Pons (tissue), 1 donor: ENCODE results near the gene VGF.

Experiments used
- DNase-seq: peaks from one replicate; pipeline ENCODE4 v3.0.0-alpha.2; 2016; ENCODE audit warnings: low spot score

VGF gene

DNA sequence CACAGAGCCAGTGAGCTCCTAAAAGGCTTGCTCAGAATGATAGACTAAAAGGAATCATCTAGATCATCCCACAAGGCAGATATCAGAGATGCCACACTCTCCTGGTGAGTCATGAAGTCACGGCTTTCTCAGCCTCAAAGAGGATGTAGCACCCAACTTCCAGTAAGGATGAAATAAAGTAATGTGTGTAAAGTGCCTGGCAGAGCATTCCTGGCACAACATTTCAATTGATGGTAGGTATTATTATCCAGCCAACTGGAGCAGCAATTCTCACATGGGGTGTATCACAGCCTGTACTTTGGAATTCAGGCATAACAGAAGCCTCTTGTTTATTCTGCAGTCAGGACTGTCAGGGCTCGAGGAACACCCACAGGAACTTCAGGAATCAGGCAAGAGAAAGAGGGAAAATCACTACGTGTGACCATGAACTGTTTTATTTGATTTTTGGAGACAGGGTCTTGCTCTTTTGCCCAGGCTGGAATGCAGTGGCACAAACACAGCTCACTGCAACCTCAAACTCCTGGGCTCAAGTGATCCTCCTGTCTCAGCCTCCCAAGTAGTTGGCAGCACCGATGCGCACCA is 20.0 kb upstream of the VGF start:
- no peak for DNase-seq

- DNase-seq = no peak
These were observed 14.9 kb upstream of the VGF start, which contains the start of gene NAT16 for GRCh38 chr7:101180130-101180755. Gene NAT16, minus strand, starts transcription at chr7:101180293. Its CDS starts 5,486 bp downstream, at chr7:101174807.

GRCh38 chr7:101179713-101180112 is 14.3 kb upstream of the VGF start:
- no peak for DNase-seq

- no peak for DNase-seq
These were observed 13.7 kb upstream of the VGF start for GRCh38 chr7:101179117-101179516.

DNA sequence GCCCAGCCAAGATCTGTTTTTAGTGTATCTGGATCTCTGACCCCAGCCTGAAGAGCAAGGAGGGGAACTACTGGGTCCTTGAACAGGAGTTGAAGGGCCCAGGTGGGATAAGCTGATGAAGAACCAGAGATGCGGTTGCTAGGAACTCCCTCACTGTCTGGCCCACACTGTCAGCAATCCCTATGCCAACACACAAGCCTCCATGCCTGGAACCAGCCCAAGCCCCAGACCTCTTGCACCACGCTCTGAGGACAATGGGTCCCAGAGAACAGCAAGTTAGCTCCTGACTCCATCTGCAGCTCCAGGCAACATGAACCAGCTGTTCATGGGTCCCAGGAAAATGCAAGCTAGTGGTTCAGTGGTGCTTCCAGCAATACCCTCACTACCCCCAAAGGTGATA is 12.3 kb upstream of the VGF start:
- no peak for DNase-seq

- DNase-seq = no peak
These were observed 10.3 kb upstream of the VGF start for GRCh38 chr7:101175664-101176063.

DNA sequence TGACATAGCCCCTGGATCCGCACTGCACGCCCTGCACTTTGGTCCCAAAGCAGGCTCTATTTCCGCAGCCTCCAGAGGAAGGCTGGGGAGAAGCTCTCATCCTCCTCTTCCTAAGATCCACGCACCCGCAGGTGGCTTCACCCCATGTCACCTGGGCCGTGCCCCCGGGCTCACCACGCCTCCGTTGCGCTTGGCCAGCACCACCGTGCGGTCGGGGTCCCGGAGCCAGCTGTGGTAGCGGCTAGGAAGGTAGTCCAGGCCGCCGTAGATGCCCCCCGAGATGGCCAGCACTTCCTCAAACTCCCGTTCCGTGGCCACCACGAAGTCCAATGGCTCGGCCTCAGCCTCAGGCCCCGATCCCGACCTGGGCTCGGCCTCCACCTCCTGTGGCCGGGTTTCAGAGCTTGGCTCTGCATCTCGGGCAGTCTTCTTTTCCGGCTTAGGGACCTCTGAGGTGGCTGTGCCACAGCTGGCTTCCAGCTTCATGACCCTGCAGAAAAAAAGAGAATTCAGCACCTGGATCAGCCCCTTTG is 9.0 kb upstream of the VGF start:
- DNase-seq = no peak

- DNase-seq = no peak
These were observed 8.4 kb upstream of the VGF start for GRCh38 chr7:101173752-101174244.

DNA sequence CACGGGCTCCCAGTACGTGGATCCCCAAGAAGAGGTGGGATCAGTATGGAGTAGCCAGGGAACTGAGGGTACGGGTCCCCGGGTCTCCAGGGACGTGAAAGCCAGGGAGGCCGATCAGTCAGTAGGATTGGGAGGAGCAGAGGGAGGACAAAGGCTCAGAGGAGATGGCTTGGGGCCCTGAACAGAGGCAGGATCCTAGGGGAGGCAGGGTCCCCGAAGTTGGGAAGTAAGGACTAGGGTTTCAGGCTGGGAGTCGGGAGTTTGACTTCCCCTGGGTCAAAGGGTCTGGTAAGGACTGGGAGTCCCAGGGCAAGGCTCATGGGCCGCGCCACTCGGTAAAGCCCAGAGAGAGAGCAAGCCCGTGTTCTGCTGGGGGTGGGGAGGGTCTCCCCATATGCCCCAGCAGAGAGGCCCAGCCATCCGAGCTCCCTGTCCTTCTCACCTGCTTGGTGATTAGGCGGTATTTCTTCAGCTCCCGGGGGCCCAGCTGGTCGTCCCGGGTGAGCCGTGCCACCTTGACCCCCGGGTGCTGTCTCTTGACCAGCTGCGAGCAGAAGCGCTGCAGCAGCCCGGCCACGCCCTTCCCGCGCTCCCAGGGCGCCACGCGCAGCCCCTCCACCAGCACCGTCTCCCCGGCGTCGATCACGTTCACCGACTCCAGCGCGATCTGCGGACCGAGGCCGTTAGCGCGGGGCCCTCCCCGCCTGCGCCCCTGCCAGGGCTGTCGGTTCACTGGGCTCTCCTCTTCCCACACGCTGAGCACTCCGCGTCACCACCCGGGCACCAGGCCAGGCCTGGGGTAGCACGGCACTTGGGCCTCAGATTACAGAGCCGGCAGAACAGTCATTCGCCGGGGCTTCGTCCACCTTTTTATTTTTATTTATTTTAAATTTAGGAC is 7.7 kb upstream of the VGF start:
- DNase-seq = no peak

DNA sequence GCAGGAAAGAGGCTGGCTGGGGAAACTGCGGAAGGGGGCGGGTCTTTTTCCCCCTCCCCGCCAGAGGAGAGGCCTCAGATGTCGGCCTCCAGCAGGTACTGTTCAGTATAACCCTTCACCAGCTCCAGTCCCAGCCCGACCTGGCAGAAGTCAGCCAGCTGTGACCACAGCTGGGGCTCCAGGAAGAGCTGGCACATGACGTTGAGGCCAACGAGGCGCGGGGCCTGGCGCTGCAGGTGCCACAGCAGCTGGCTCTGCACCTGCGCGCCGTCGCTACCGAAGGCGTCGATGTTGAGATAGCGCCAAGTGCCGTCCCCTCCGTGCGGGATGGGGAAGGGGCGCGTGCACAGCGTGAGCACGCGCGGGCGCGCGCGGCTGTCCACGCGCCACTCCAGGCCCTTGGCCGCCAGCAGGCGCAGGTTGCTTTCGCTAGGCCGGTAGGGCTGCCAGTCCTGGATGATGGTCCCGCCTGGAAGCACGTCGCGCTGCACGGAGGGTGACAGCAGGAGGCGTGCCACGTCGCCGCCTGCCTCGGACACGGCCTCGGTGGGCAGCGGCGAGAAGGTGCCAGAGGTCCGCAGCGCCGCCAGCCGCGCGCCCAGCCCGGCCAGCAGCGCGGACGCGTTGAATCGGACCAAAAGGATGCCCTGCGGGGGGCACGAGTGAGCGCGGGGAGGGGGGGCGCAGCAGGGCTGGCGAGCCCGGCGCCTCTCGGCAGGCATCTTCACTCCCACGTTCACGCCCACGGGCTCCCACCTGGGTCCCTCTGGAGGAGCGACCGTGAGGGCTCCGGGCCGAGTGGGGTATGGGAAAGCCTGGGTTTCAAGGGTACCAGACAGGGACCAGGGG is 6.9 kb upstream of the VGF start:
- no peak for DNase-seq

DNA sequence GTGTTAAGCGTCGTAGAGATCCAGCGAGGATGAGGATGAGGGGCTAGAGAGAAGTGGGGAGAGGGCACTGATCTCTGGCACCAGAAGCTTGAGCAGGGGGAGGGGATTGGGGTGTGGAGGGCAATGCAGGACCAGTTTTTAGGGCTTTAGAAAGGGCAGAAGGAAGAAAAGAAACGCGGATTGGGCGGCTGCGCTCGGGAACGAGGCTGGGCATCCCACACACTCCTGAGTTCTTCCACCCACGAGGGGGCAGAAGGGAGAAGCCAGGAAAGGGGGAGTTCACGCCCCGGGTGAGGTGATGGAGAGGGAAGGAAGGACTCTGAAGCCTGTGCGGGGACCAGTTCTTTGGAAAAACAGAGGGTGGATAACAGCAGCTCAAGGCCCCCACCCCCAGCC is 6.1 kb upstream of the VGF start:
- DNase-seq = no peak

GRCh38 chr7:101170617-101171441 is 5.5 kb upstream of the VGF start:
- DNase-seq = no peak

GRCh38 chr7:101169838-101170551 is 4.6 kb upstream of the VGF start:
- DNase-seq = no peak

GRCh38 chr7:101169110-101169837 is 3.9 kb upstream of the VGF start:
- no peak for DNase-seq

GRCh38 chr7:101168412-101169049 is 3.2 kb upstream of the VGF start:
- no peak for DNase-seq

GRCh38 chr7:101167645-101168411 is 2.5 kb upstream of the VGF start:
- DNase-seq = no peak

- DNase-seq = no peak
These were observed 1.7 kb upstream of the VGF start for GRCh38 chr7:101166909-101167644.

GRCh38 chr7:101166648-101166908 is 1.2 kb upstream of the VGF start:
- no peak for DNase-seq
